CD14-positive monocyte (primary cell): Measurements from ENCODE around the gene CHAT. TPM values are rescaled to one million over a fixed set of nuclear protein-coding genes. Genes with fewer than 3 reads are reported as not detected.

Source experiments
- DNase-seq, 3 donors: peaks; one replicate each; pipeline ENCODE4 v3.0.0-alpha.2; 2011 to 2022
- H2AFZ ChIP-seq: 2 replicates; pipeline ENCODE4 v1.6.0; 2012; ENCODE audit warnings: mild to moderate bottlenecking, low read depth, low read length, inconsistent platforms; ENCODE audit not compliant: insufficient read depth, poor library complexity, severe bottlenecking
- H3K27ac ChIP-seq, 2 donors: 1 replicate in 1 of 2; 2 replicates in 1 of 2; pipeline ENCODE4 v1.5.1; 2012 to 2013; ENCODE audit warnings: low read length in 2 of 2, control low read depth in 1 of 2, inconsistent platforms in 1 of 2, low read depth in 1 of 2, mild to moderate bottlenecking in 1 of 2
- H3K27me3 ChIP-seq, 2 donors: one replicate each; pipeline versions ENCODE4 v1.6.0 to v1.6.1; 2011 to 2013; ENCODE audit warnings: low read length in 2 of 2; ENCODE audit not compliant: control insufficient read depth in 2 of 2, insufficient read depth in 2 of 2
- H3K36me3 ChIP-seq, 2 donors: replicated peaks in 1 of 2; 1 replicate in 1 of 2; 2 replicates in 1 of 2; pipeline versions ENCODE4 v1.5.1 to v1.6.1; 2012 to 2013; ENCODE audit warnings: low read length in 2 of 2, control low read depth in 1 of 2, inconsistent platforms in 1 of 2, mild to moderate bottlenecking in 1 of 2; ENCODE audit not compliant: insufficient read depth in 2 of 2, control insufficient read depth in 1 of 2
- H3K4me1 ChIP-seq, 2 donors: 1 replicate in 1 of 2; 2 replicates in 1 of 2; pipeline versions ENCODE4 v1.5.1 to v1.6.1; 2012 to 2013; ENCODE audit warnings: low read length in 2 of 2, control low read depth in 1 of 2, inconsistent platforms in 1 of 2, mild to moderate bottlenecking in 1 of 2, moderate library complexity in 1 of 2; ENCODE audit not compliant: insufficient read depth in 2 of 2, control insufficient read depth in 1 of 2
- H3K4me2 ChIP-seq: replicated peaks from 2 replicates; pipeline ENCODE3; 2012; ENCODE audit warnings: low read length, moderate library complexity, mild to moderate bottlenecking; ENCODE audit not compliant: poor library complexity, severe bottlenecking; ENCODE audit errors: extremely low read depth
- H3K4me3 ChIP-seq, 3 experiments: fragments of 200-600 bp in 1 of 3; sonication (generic) in 1 of 3; replicated peaks in 1 of 3; 1 replicate in 2 of 3; 2 replicates in 1 of 3; pipeline ENCODE4 v1.5.1; 2011 to 2013; ENCODE audit warnings: low read length in 3 of 3, mild to moderate bottlenecking in 3 of 3, control low read depth in 2 of 3, low read depth in 2 of 3, inconsistent platforms in 1 of 3, moderate library complexity in 1 of 3
- H3K79me2 ChIP-seq: 2 replicates; pipeline ENCODE4 v1.6.0; 2012; ENCODE audit warnings: mild to moderate bottlenecking, control low read depth, inconsistent platforms, low read length, moderate library complexity; ENCODE audit not compliant: insufficient read depth
- H3K9ac ChIP-seq: 2 replicates; pipeline ENCODE4 v1.6.0; 2017; ENCODE audit warnings: low read length, mild to moderate bottlenecking; ENCODE audit not compliant: insufficient read depth, poor library complexity, severe bottlenecking
- H3K9me3 ChIP-seq, 2 donors: replicated peaks in 1 of 2; 1 replicate in 1 of 2; 2 replicates in 1 of 2; pipeline versions ENCODE4 v1.5.1 to v1.6.1; 2012 to 2013; ENCODE audit warnings: low read length in 2 of 2, control low read depth in 1 of 2; ENCODE audit not compliant: control insufficient read depth in 1 of 2, insufficient read depth in 1 of 2
- H4K20me1 ChIP-seq: 2 replicates; pipeline ENCODE4 v1.6.0; 2012; ENCODE audit warnings: mild to moderate bottlenecking, low read length, control low read depth, moderate library complexity; ENCODE audit not compliant: insufficient read depth
- H3K27ac Mint-ChIP-seq, 7 donors: one replicate each; pipeline ENCODE4 v1.8.0; 2020; ENCODE audit warnings: mild to moderate bottlenecking in 7 of 7, mixed read lengths in 7 of 7, moderate library complexity in 6 of 7, inconsistent platforms in 2 of 7
- H3K27me3 Mint-ChIP-seq, 3 donors: one replicate each; pipeline ENCODE4 v1.8.0; 2021 to 2022; ENCODE audit warnings: low read depth in 3 of 3, mild to moderate bottlenecking in 3 of 3, mixed read lengths in 3 of 3, moderate library complexity in 3 of 3, inconsistent platforms in 1 of 3
- H3K36me3 Mint-ChIP-seq, 2 donors: one replicate each; pipeline ENCODE4 v1.8.0; 2020; ENCODE audit warnings: mixed read lengths in 2 of 2, inconsistent platforms in 1 of 2, mild to moderate bottlenecking in 1 of 2
- H3K4me1 Mint-ChIP-seq: one replicate; pipeline ENCODE4 v1.8.0; 2020; ENCODE audit warnings: mild to moderate bottlenecking, mixed read lengths
- H3K4me3 Mint-ChIP-seq, 2 donors: one replicate each; pipeline ENCODE4 v1.8.0; 2020; ENCODE audit warnings: mild to moderate bottlenecking in 2 of 2, mixed read lengths in 2 of 2, moderate library complexity in 1 of 2
- H3K9me3 Mint-ChIP-seq, 7 donors: one replicate each; pipeline ENCODE4 v1.8.0; 2020 to 2022; ENCODE audit warnings: mixed read lengths in 7 of 7, mild to moderate bottlenecking in 6 of 7, moderate library complexity in 6 of 7, inconsistent platforms in 2 of 7
- WGBS: methylation state at CpG from one replicate; pipeline ENCODE4 v1.1.5; 2013; ENCODE audit warnings: missing lambda C conversion rate; ENCODE audit not compliant: insufficient coverage; 5-methylcytosine and 5-hydroxymethylcytosine counted together
- intact Hi-C, 2 donors: fragments of 100-400 bp; cut with micrococcal nuclease; formaldehyde crosslinking; loops; one replicate each; pipeline versions ENCODE4 v1.15.0 to v1.15.1; 2023
- polyA plus RNA-seq, 3 donors: library from polyadenylated mRNA; depleted of rRNA in 1 of 3; unstranded in 2 of 3; stranded (reverse) in 1 of 3; fragments of 300-500 nt in 2 of 3; fragments of >200 nt in 1 of 3; fragmentation: Illumina TruSeq in 2 of 3; gene quantifications; 1 replicate in 2 of 3; 2 replicates in 1 of 3; pipeline ENCODE4 v1.2.3, GENCODE V29; 2012 to 2021
- TF ChIP-seq, protein P1 (sequence below): fragments of 200-600 bp; IDR thresholded peaks from one replicate; pipeline ENCODE4 v1.8.0; 2022; ENCODE audit warnings: antibody characterized with exemption, mild to moderate bottlenecking

Gene CHAT
- polyA plus RNA-seq, 3 donors = not detected

DNA sequence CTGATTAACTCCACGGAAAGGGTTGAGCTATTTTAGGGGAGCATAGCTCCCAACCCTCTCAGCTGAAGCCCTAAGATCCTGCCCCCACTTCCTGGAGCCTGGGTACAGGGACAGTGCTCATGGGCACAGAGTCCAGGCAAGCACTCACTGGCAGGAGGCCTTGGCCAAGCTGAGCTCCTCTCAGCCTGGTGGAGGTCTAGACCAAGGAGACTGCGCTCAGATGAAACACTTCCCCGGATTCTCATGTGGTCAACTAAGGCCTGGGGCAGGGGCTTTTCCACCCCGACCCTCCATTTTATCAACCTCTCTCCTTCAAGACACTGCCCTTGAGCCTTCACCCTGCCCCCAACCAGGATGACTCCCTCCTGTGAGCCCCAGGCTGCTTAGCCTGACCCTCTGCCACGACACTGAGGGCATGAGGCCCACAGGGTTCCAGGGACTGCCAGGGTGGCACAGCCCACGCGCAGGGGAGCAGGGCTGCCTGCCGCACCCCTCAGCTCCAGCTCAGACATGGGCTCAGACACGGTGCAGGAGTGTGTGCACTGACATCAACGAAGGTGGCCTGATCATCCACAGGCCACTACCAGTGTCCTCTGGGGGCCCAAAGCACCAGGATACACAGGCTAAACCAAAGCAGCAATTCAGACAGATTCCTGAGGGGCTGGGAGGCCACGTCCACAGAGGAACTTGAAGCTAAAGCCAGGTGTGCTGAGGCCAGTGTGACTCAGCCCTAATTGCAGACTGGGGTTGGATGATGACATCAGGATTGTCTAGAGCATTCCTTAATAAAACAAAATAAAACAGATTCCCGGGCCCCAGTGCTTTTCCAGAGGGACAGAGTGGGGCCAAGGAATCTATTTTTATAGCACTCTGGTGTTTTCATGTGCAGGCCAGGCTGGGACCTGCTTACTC is 18.8 kb downstream of the CHAT start:
- intact Hi-C loops = no loop called here
- Mint-ChIP-seq H3K27ac (no peak overlapping the region), H3K4me3 (no peak overlapping the region), H3K4me1 (no peaks in the 10 kb centered on the region), H3K9me3 (peaks cover 0 to 5% (median 0%) of the 10 kb centered on the region in 7 donors), H3K27me3 (peaks cover 17 to 20% (median 18%) of the 10 kb centered on the region in 3 donors), H3K36me3 (no peaks in the 10 kb centered on the region)
- Histone ChIP-seq H3K9ac (no peak overlapping the region), H3K4me1 (no peaks in the 10 kb centered on the region), H2AFZ (no peak overlapping the region), H3K4me3 (no peak overlapping the region), H3K36me3 (no peaks in the 10 kb centered on the region), H3K27ac (no peak overlapping the region), H3K9me3 (no peaks in the 10 kb centered on the region), H4K20me1 (no peaks in the 10 kb centered on the region), H3K27me3 (peaks cover 0 to 22% of the 10 kb centered on the region in 2 donors), H3K4me2 (no peak overlapping the region), H3K79me2 (no peaks in the 10 kb centered on the region)
- no peak for DNase-seq
- TF ChIP-seq, protein P1, sequence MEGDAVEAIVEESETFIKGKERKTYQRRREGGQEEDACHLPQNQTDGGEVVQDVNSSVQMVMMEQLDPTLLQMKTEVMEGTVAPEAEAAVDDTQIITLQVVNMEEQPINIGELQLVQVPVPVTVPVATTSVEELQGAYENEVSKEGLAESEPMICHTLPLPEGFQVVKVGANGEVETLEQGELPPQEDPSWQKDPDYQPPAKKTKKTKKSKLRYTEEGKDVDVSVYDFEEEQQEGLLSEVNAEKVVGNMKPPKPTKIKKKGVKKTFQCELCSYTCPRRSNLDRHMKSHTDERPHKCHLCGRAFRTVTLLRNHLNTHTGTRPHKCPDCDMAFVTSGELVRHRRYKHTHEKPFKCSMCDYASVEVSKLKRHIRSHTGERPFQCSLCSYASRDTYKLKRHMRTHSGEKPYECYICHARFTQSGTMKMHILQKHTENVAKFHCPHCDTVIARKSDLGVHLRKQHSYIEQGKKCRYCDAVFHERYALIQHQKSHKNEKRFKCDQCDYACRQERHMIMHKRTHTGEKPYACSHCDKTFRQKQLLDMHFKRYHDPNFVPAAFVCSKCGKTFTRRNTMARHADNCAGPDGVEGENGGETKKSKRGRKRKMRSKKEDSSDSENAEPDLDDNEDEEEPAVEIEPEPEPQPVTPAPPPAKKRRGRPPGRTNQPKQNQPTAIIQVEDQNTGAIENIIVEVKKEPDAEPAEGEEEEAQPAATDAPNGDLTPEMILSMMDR = no peak
- WGBS = 63% methylated on average over 10 of the region's 12 CpGs

DNA sequence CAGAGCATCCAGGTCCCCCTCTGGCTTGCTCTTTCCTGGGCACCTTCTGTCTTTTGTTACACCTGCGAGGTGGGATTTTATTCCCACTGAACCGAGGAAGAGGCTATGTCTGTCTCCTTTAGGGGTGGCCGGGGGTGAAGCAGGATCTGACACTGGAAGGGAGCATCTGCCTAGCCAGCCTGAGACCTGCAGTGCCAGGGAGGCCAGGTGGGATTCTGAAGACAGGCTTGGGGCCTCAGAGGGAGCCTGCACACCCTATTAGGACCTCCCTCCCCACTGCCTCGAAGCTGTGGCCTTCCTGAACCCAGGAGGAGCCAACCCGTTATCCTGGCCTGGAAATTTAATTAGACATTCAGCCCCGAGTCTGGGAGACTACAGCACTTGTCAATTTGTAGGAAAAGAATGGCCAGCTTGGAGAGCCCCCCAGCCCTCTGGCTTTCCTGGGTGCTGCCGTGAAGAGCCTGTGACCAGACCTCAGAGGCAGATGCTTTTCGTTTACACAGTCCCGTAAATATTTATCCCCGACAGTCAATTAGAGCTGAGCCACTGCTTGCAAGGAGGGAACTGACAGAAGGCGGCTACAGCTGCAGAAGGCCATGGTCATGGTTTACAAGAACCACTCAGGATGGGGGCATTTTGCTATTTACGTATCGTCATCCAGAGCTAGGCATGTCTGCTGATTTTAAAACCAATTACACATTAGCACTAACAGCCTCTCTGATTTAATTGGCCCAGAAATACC is 19.7 kb downstream of the CHAT start:
- no peak overlapping the region for H3K27ac ChIP-seq
- no peak overlapping the region for H3K4me3 ChIP-seq
- no peaks in the 10 kb centered on the region for H3K9me3 ChIP-seq
- H3K79me2 ChIP-seq = no peaks in the 10 kb centered on the region
- Mint-ChIP-seq H3K27me3 (peaks cover 19 to 27% (median 21%) of the 10 kb centered on the region in 3 donors), H3K4me3 (no peak overlapping the region), H3K9me3 (peaks cover 0 to under 1% (median 0%) of the 10 kb centered on the region in 7 donors), H3K4me1 (no peaks in the 10 kb centered on the region), H3K27ac (no peak overlapping the region), H3K36me3 (no peaks in the 10 kb centered on the region)
- no peak overlapping the region for H3K9ac ChIP-seq
- peaks cover 0 to 25% of the 10 kb centered on the region in 2 donors for H3K27me3 ChIP-seq
- WGBS = 65% methylated on average over 13 of the region's 13 CpGs
- H3K4me2 ChIP-seq = no peak overlapping the region
- H4K20me1 ChIP-seq = no peaks in the 10 kb centered on the region
- no peak overlapping the region for H2AFZ ChIP-seq
- no peaks in the 10 kb centered on the region for H3K36me3 ChIP-seq
- no peaks in the 10 kb centered on the region for H3K4me1 ChIP-seq
- TF ChIP-seq, protein P1 = no peak
- DNase-seq = no peak
- intact Hi-C loops = no loop called here
